Adrenal gland (tissue), 12 donors: ENCODE results near the gene GRN. TPM values are rescaled to one million over a fixed set of nuclear protein-coding genes. Genes with fewer than 3 reads are reported as not detected.

Experiments
- DNase-seq, 7 donors: peaks; one replicate each; pipeline ENCODE4 v3.0.0-alpha.2; 2019 to 2020
- H3K27ac ChIP-seq, 5 donors: fragments of 200-600 bp; sonication (generic) in 4 of 5; 1 replicate in 3 of 5; 2 replicates in 2 of 5; pipeline versions ENCODE4 v1.5.1 to v1.8.0; 2016 to 2020; ENCODE audit warnings: mild to moderate bottlenecking in 1 of 5
- H3K27me3 ChIP-seq: fragments of 200-600 bp; 2 replicates; pipeline ENCODE4 v1.8.0; 2021
- H3K36me3 ChIP-seq, 2 donors: fragments of 200-600 bp; replicated peaks in 1 of 2; 1 replicate in 1 of 2; 2 replicates in 1 of 2; pipeline versions ENCODE4 v1.5.1 to v1.8.0; 2018 to 2022
- H3K4me1 ChIP-seq, 2 donors: fragments of 200-600 bp; replicated peaks in 1 of 2; 1 replicate in 1 of 2; 2 replicates in 1 of 2; pipeline versions ENCODE4 v1.5.1 to v1.8.0; 2018 to 2021
- H3K4me3 ChIP-seq, 4 donors: fragments of 200-600 bp; sonication (generic) in 3 of 4; one replicate each; pipeline ENCODE4 v1.5.1; 2016 to 2018
- H3K9me3 ChIP-seq, 3 donors: fragments of 200-600 bp; sonication (generic) in 1 of 3; replicated peaks in 1 of 3; 1 replicate in 2 of 3; 2 replicates in 1 of 3; pipeline versions ENCODE4 v1.5.1 to v1.8.0; 2016 to 2021
- CTCF ChIP-seq, 6 experiments: fragments of 450-650 bp in 4 of 6; fragments of 200-600 bp in 2 of 6; sonication (generic) in 1 of 6; IDR thresholded peaks; 1 replicate in 5 of 6; 2 replicates in 1 of 6; pipeline versions ENCODE4 v1.5.1 to v1.8.0; 2016 to 2021; ENCODE audit warnings: antibody characterized with exemption in 6 of 6, mild to moderate bottlenecking in 2 of 6, moderate library complexity in 1 of 6
- POLR2A ChIP-seq, 2 donors: fragments of 450-650 bp; IDR thresholded peaks; one replicate each; pipeline ENCODE4 v1.6.1; 2017; ENCODE audit warnings: antibody characterized with exemption in 2 of 2, mild to moderate bottlenecking in 2 of 2, moderate library complexity in 1 of 2
- WGBS, 4 donors: extraction: QIAGEN DNeasy Blood & Tissue Kit in 2 of 4; methylation state at CpG; one replicate each; pipeline versions ENCODE4 v1.1.5 to v1.1.7; 2013 to 2017; 5-methylcytosine and 5-hydroxymethylcytosine counted together
- intact Hi-C, 2 donors: fragments of 100-400 bp; cut with DNase I; formaldehyde crosslinking; loops; one replicate each; pipeline versions ENCODE4 v1.14.1 to v1.15.0; 2022 to 2023
- polyA plus RNA-seq, 3 donors: library from polyadenylated mRNA; stranded (reverse); fragments of 200-250 nt in 2 of 3; fragments of 350-450 nt in 1 of 3; fragmentation: Illumina TruSeq in 1 of 3; extraction: RNeasy Lipid Tissue Mini Kit (QIAGEN cat#74804) in 1 of 3; gene quantifications; one replicate each; pipeline ENCODE4 v1.2.3, GENCODE V29; 2013 to 2014
- total RNA-seq, 9 donors: library from RNA; depleted of rRNA in 4 of 9; stranded (reverse); fragments of >200 nt in 4 of 9; fragments of 120-200 nt in 1 of 9; fragmentation: NEBNext Ultra II Directional in 1 of 9; extraction: Animal tissue kit (Norgen Biotek cat#: 25700) in 1 of 9; gene quantifications; one replicate each; pipeline versions ENCODE4 v1.1.0 to v1.2.4, GENCODE V29; 2013 to 2023
- donor health status: healthy with polysubstance abuse.
- donor health status: Bipolar disorder and iron deficiency.
- donor health status: DM: yes; HTN: yes; CAD: no.
- donor health status: DM: no; HTN: no; CAD: no.
- donor health status: DM: no; HTN: no; CAD: no.
- donor health status: DM: yes; HTN: yes; CAD: no.

The GRN gene
- total and polyA plus RNA-seq, 12 donors = 79.0 to 721 (median 320) TPM

GRCh38 chr17:44378171-44378705, 33.1 kb downstream of the GRN start:
- H3K27me3 ChIP-seq = no peaks in the 10 kb centered on the region
- H3K9me3 ChIP-seq = no peaks in the 10 kb centered on the region
- 83 to 92% (median 87%) methylated on average over 12 to 14 of the region's 14 CpGs for WGBS, 4 donors
- TF ChIP-seq POLR2A (IDR thresholded peaks at IDR 0.05) (no peak), CTCF (IDR thresholded peaks at IDR 0.05) (no peak)
- intact Hi-C loops = no loop called here
- no peak overlapping the region for H3K4me3 ChIP-seq
- H3K4me1 ChIP-seq = no peaks in the 10 kb centered on the region
- no peak overlapping the region for H3K27ac ChIP-seq
- no peak for DNase-seq
- no peaks in the 10 kb centered on the region for H3K36me3 ChIP-seq

DNA sequence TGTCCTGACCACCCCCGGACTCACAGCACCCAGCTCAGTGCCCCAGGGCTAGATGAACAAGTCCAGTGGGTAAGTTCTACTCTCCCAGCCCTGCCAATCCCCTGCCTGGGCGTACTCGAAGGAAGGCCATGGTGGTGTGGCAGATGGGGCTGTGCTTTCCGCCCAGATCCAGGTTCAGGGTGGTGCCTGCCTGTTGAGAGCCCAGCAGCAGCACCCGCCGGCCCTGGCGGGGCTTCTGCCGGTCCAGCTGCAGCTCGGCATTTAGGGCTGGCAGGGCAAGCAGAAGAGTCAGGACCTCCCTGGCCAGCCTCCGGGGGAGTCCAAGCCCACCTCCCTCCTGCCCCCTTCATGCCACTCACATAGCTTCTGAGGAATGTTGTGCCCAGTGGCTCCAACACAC, 34.8 kb downstream of the GRN start:
- Histone ChIP-seq H3K27me3 (no peaks in the 10 kb centered on the region), H3K27ac (no peak overlapping the region), H3K36me3 (no peaks in the 10 kb centered on the region), H3K4me3 (no peak overlapping the region), H3K4me1 (no peaks in the 10 kb centered on the region), H3K9me3 (no peaks in the 10 kb centered on the region)
- 80 to 90% (median 88%) methylated on average over 6 to 10 of the region's 10 CpGs; no CpG with 5 or more reads in 1 of the 4 donors for WGBS, 4 donors
- intact Hi-C loops = no loop called here
- no peak for DNase-seq
- no peak for TF ChIP-seq POLR2A (IDR thresholded peaks at IDR 0.05)
- no peak for TF ChIP-seq CTCF (IDR thresholded peaks at IDR 0.05)

DNA sequence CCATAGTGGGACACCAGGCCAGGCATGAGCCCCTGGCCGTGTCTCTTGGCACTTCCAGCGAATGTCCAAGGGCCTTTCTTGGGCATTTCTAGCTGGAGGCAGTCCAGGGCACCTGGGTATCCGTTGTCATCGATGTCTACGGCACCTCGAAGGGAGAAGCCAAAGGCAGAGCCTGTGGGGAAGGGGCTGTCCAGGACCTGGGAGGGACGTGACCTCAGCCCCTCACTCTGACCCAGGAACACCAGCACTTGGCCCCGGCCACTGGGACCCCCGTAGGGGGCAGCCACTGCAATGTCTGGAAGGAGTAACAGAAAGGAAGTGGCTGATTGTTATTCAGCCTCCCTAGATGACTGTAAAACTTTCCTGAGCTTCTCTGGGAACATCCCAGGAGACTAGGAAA, 35.7 kb downstream of the GRN start:
- no peaks in the 10 kb centered on the region for H3K9me3 ChIP-seq
- TF ChIP-seq POLR2A (IDR thresholded peaks at IDR 0.05) = no peak
- TF ChIP-seq CTCF (IDR thresholded peaks at IDR 0.05) = no peak
- intact Hi-C loops = no loop called here
- H3K4me1 ChIP-seq = peaks cover 0 to 5% of the 10 kb centered on the region in 2 donors
- 67 to 79% (median 70%) methylated on average over 3 to 9 of the region's 9 CpGs for WGBS, 4 donors
- DNase-seq = no peak
- H3K36me3 ChIP-seq = no peaks in the 10 kb centered on the region
- no peak overlapping the region for H3K27ac ChIP-seq
- H3K4me3 ChIP-seq = no peak overlapping the region
- peaks cover under 1% of the 10 kb centered on the region for H3K27me3 ChIP-seq

- Histone ChIP-seq H3K27ac (no peak overlapping the region), H3K36me3 (no peaks in the 10 kb centered on the region), H3K4me1 (peaks cover 0 to 11% of the 10 kb centered on the region in 2 donors), H3K4me3 (no peak overlapping the region), H3K27me3 (peaks cover 4% of the 10 kb centered on the region), H3K9me3 (no peaks in the 10 kb centered on the region)
- TF ChIP-seq CTCF (IDR thresholded peaks at IDR 0.05) = no peak
- no peak for TF ChIP-seq POLR2A (IDR thresholded peaks at IDR 0.05)
- DNase-seq = no peak
- WGBS, 4 donors = 71 to 87% (median 78%) methylated on average over 4 of the region's 4 CpGs
- intact Hi-C loops = no loop called here
Observed at GRCh38 chr17:44381810-44382305, 36.8 kb downstream of the GRN start.
